ENCODE data around the gene TOR2A. TPM values are rescaled to one million over a fixed set of nuclear protein-coding genes. Genes with fewer than 3 reads are reported as not detected.

Gene TOR2A
- total RNA-seq, 1 donor from 2014 or later, result 29.1 TPM

DNA sequence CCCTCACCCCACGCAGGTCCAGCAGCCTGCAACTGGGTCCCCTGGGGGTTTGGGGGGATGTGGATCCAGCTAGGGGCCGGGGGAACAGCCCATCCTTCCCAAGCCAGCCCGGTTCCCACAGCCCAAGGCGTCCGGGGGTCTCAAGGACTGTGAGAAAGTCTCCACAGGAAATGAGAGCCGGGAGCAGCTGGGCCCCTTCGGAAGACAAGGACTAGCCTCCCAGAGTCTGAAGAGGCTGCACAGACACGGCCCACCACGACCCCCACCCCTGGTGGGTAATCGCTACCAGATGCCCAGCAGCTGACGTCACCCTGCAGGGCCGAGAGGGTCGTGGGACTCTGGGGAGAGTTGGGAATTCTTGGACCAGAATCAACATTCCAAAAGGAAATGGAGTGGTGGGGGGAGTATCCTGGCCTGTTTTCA is 32.8 kb upstream of the TOR2A start:
- H3K27ac Mint-ChIP-seq (ENCODE audit: unreplicated experiment), result peak overlapping the region; percentile 96
- H3K9me3 Mint-ChIP-seq (ENCODE audit: unreplicated experiment), result no peaks in the 10 kb centered on the region
- peaks cover 9% of the 10 kb centered on the region for H3K27me3 Mint-ChIP-seq (ENCODE audit: unreplicated experiment)
- peak overlapping the region; percentile 95 for H3K4me3 Mint-ChIP-seq (ENCODE audit: unreplicated experiment)
- H3K4me1 Mint-ChIP-seq (ENCODE audit: unreplicated experiment), result peaks cover 67% of the 10 kb centered on the region
- H3K36me3 Mint-ChIP-seq (ENCODE audit: low read depth, unreplicated experiment), result peaks cover 41% of the 10 kb centered on the region
- DNase-seq (ENCODE audit: low spot score), result peak; percentile 47
- no peak for TF ChIP-seq CTCF (IDR thresholded peaks at IDR 0.05; ENCODE audit: unreplicated experiment)

DNA sequence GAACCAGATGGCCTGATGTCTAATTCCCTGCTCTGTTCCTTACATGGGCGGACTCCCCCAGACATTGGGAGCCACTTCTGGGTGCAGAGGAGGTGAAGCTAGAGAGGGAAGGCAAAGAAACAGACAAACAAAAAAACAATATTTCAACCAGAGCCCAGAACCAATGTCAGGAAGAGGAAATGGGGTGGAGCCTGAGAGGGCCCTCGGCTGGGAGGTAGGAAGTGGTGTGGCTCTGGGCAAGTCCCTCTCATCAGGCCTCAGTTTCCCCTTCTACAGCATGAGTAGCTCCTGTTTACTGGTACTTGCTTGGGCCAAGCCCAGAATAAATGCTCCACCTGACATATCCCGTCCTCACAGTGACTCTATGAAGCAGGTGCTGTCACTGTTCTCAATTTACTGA is 32.3 kb upstream of the TOR2A start:
- Mint-ChIP-seq H3K4me3 (ENCODE audit: unreplicated experiment) (peak overlapping the region; percentile 88), H3K9me3 (ENCODE audit: unreplicated experiment) (no peaks in the 10 kb centered on the region), H3K36me3 (ENCODE audit: low read depth, unreplicated experiment) (peaks cover 45% of the 10 kb centered on the region), H3K4me1 (ENCODE audit: unreplicated experiment) (peaks cover 72% of the 10 kb centered on the region), H3K27ac (ENCODE audit: unreplicated experiment) (peak overlapping the region; percentile 96), H3K27me3 (ENCODE audit: unreplicated experiment) (peaks cover 14% of the 10 kb centered on the region)
- TF ChIP-seq CTCF (IDR thresholded peaks at IDR 0.05; ENCODE audit: unreplicated experiment), result no peak
- DNase-seq (ENCODE audit: low spot score), result no peak

DNA sequence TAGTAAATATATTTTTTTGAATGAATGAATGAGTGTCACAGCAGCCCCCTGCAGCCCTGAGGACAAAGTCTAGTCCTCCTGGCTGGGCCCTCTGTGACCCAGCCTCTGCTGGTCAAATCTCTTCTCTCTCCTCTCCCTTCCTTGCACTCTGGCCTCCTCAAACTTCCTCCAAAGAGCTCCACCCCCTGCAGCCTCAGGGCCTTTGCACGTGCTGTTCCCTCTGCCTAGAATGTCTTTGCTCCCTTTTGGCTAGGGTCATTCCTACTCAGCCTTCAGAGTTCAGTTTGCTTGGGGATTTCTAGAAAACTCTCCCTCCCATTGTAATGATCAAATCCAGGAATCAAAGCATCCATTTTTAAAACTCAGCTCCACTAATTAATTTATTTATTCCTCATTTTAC is 30.3 kb upstream of the TOR2A start:
- peak overlapping the region; percentile 90 for H3K27ac Mint-ChIP-seq (ENCODE audit: unreplicated experiment)
- DNase-seq (ENCODE audit: low spot score), result no peak
- H3K27me3 Mint-ChIP-seq (ENCODE audit: unreplicated experiment), result peaks cover 14% of the 10 kb centered on the region
- TF ChIP-seq CTCF (IDR thresholded peaks at IDR 0.05; ENCODE audit: unreplicated experiment), result no peak
- peaks cover 50% of the 10 kb centered on the region for H3K36me3 Mint-ChIP-seq (ENCODE audit: low read depth, unreplicated experiment)
- H3K9me3 Mint-ChIP-seq (ENCODE audit: unreplicated experiment), result no peaks in the 10 kb centered on the region
- peak overlapping the region; percentile 80 for H3K4me3 Mint-ChIP-seq (ENCODE audit: unreplicated experiment)
- peaks cover 83% of the 10 kb centered on the region for H3K4me1 Mint-ChIP-seq (ENCODE audit: unreplicated experiment)

- Mint-ChIP-seq H3K9me3 (ENCODE audit: unreplicated experiment) (no peaks in the 10 kb centered on the region), H3K27ac (ENCODE audit: unreplicated experiment) (peak overlapping the region; percentile 98), H3K27me3 (ENCODE audit: unreplicated experiment) (peaks cover 10% of the 10 kb centered on the region), H3K4me3 (ENCODE audit: unreplicated experiment) (peak overlapping the region; percentile 74), H3K4me1 (ENCODE audit: unreplicated experiment) (peaks cover 75% of the 10 kb centered on the region), H3K36me3 (ENCODE audit: low read depth, unreplicated experiment) (peaks cover 52% of the 10 kb centered on the region)
- peak; percentile 39 for TF ChIP-seq CTCF (IDR thresholded peaks at IDR 0.05; ENCODE audit: unreplicated experiment)
- DNase-seq (ENCODE audit: low spot score), result peak; percentile 76
Measured at GRCh38 chr9:127763918-127764384, 28.9 kb upstream of the TOR2A start.

GRCh38 chr9:127762111-127762676 is 27.1 kb upstream of the TOR2A start:
- Mint-ChIP-seq H3K4me3 (ENCODE audit: unreplicated experiment) (peak overlapping the region; percentile 85), H3K9me3 (ENCODE audit: unreplicated experiment) (no peaks in the 10 kb centered on the region), H3K36me3 (ENCODE audit: low read depth, unreplicated experiment) (peaks cover 51% of the 10 kb centered on the region), H3K27me3 (ENCODE audit: unreplicated experiment) (peaks cover 11% of the 10 kb centered on the region), H3K4me1 (ENCODE audit: unreplicated experiment) (peaks cover 68% of the 10 kb centered on the region), H3K27ac (ENCODE audit: unreplicated experiment) (peak overlapping the region; percentile 98)
- peak; percentile 68 for DNase-seq (ENCODE audit: low spot score)
- TF ChIP-seq CTCF (IDR thresholded peaks at IDR 0.05; ENCODE audit: unreplicated experiment), result no peak

Data from endothelial cell (in vitro differentiated cells).